Endothelial cell (in vitro differentiated cells): Measurements from ENCODE around the gene ZNF664. TPM values are rescaled to one million over a fixed set of nuclear protein-coding genes. Genes with fewer than 3 reads are reported as not detected.

Source experiments
- DNase-seq: peaks from one replicate; pipeline ENCODE4 v3.0.0; 2021; ENCODE audit warnings: low spot score
- H3K27ac Mint-ChIP-seq: one replicate; pipeline ENCODE4 v1.8.0; 2021; ENCODE audit warnings: mixed read lengths, inconsistent platforms; ENCODE audit not compliant: unreplicated experiment
- H3K27me3 Mint-ChIP-seq: one replicate; pipeline ENCODE4 v1.8.0; 2021; ENCODE audit warnings: mild to moderate bottlenecking, moderate library complexity, mixed read lengths, inconsistent platforms; ENCODE audit not compliant: unreplicated experiment
- H3K36me3 Mint-ChIP-seq: one replicate; pipeline ENCODE4 v1.8.0; 2021; ENCODE audit warnings: mild to moderate bottlenecking, low read depth, mixed read lengths, inconsistent platforms; ENCODE audit not compliant: unreplicated experiment
- H3K4me1 Mint-ChIP-seq: one replicate; pipeline ENCODE4 v1.8.0; 2021; ENCODE audit warnings: mild to moderate bottlenecking, mixed read lengths, inconsistent platforms; ENCODE audit not compliant: unreplicated experiment
- H3K4me3 Mint-ChIP-seq: one replicate; pipeline ENCODE4 v1.8.0; 2021; ENCODE audit warnings: mild to moderate bottlenecking, mixed read lengths, inconsistent platforms; ENCODE audit not compliant: unreplicated experiment
- H3K9me3 Mint-ChIP-seq: one replicate; pipeline ENCODE4 v1.8.0; 2021; ENCODE audit warnings: mixed read lengths, inconsistent platforms; ENCODE audit not compliant: unreplicated experiment
- CTCF ChIP-seq: fragments of 200-600 bp; sonication (generic); IDR thresholded peaks from one replicate; pipeline ENCODE4 v1.5.0; 2021; ENCODE audit warnings: antibody characterized with exemption; ENCODE audit not compliant: unreplicated experiment
- total RNA-seq: library from RNA; stranded (reverse); fragmentation: NEBNext Ultra II Directional; extraction: Animal tissue kit (Norgen Biotek cat#: 25700); gene quantifications from one replicate; pipeline ENCODE4 v1.2.1, GENCODE V29; 2021; ENCODE audit not compliant: unreplicated experiment

Gene ZNF664
- total RNA-seq, 1 donor from 2014 or later, result 119 TPM

GRCh38 chr12:123941000-123941399 is 32.0 kb upstream of the ZNF664 start:
- peaks cover 47% of the 10 kb centered on the region for H3K36me3 Mint-ChIP-seq
- no peak for DNase-seq
- no peak for TF ChIP-seq CTCF

GRCh38 chr12:123941624-123942237 is 31.3 kb upstream of the ZNF664 start:
- peaks cover 4% of the 10 kb centered on the region for H3K4me1 Mint-ChIP-seq
- H3K27ac Mint-ChIP-seq, result no peak overlapping the region
- H3K4me3 Mint-ChIP-seq, result peak overlapping the region; percentile 68
- H3K9me3 Mint-ChIP-seq, result peaks cover 8% of the 10 kb centered on the region
- H3K36me3 Mint-ChIP-seq, result peaks cover 41% of the 10 kb centered on the region
- TF ChIP-seq CTCF, result no peak
- no peak for DNase-seq
- peaks cover 11% of the 10 kb centered on the region for H3K27me3 Mint-ChIP-seq

More at GRCh38 chr12:123941000-123941399, 32.0 kb upstream of the ZNF664 start:
- H3K4me3 Mint-ChIP-seq, result no peak overlapping the region
- H3K27ac Mint-ChIP-seq, result no peak overlapping the region
- peaks cover 4% of the 10 kb centered on the region for H3K4me1 Mint-ChIP-seq
- peaks cover 8% of the 10 kb centered on the region for H3K9me3 Mint-ChIP-seq
- peaks cover 13% of the 10 kb centered on the region for H3K27me3 Mint-ChIP-seq

GRCh38 chr12:123942238-123942653 is 30.8 kb upstream of the ZNF664 start:
- peak overlapping the region; percentile 83 for H3K4me3 Mint-ChIP-seq
- H3K27me3 Mint-ChIP-seq, result peaks cover 10% of the 10 kb centered on the region
- peaks cover 4% of the 10 kb centered on the region for H3K4me1 Mint-ChIP-seq

GRCh38 chr12:123942911-123943648 is 29.9 kb upstream of the ZNF664 start:
- peaks cover 40% of the 10 kb centered on the region for H3K36me3 Mint-ChIP-seq
- no peak for DNase-seq
- TF ChIP-seq CTCF, result no peak
- peak overlapping the region; percentile 83 for H3K4me3 Mint-ChIP-seq
- no peak overlapping the region for H3K27ac Mint-ChIP-seq
- H3K27me3 Mint-ChIP-seq, result peaks cover 8% of the 10 kb centered on the region
- H3K4me1 Mint-ChIP-seq, result peaks cover 4% of the 10 kb centered on the region
- H3K9me3 Mint-ChIP-seq, result peaks cover 8% of the 10 kb centered on the region

More at GRCh38 chr12:123942238-123942653, 30.8 kb upstream of the ZNF664 start:
- DNase-seq, result no peak
- no peak for TF ChIP-seq CTCF
- H3K36me3 Mint-ChIP-seq, result peaks cover 41% of the 10 kb centered on the region
- H3K9me3 Mint-ChIP-seq, result peaks cover 8% of the 10 kb centered on the region
- no peak overlapping the region for H3K27ac Mint-ChIP-seq

GRCh38 chr12:123943816-123944215 is 29.2 kb upstream of the ZNF664 start:
- no peak for TF ChIP-seq CTCF
- Mint-ChIP-seq H3K27ac (no peak overlapping the region), H3K9me3 (peaks cover 8% of the 10 kb centered on the region), H3K4me3 (no peak overlapping the region), H3K36me3 (peaks cover 36% of the 10 kb centered on the region), H3K27me3 (peaks cover 7% of the 10 kb centered on the region), H3K4me1 (no peaks in the 10 kb centered on the region)
- DNase-seq, result no peak
